Cardiac muscle cell (in vitro differentiated cells and primary cell): Measurements from ENCODE around the gene TMUB1. TPM values are rescaled to one million over a fixed set of nuclear protein-coding genes. Genes with fewer than 3 reads are reported as not detected.

Source experiments
- DNase-seq, 2 donors: peaks; one replicate each; pipeline versions ENCODE4 v3.0.0 to v3.0.0-alpha.2; 2010 to 2017; ENCODE audit warnings: low read depth in 1 of 2, low spot score in 1 of 2
- H3K27ac ChIP-seq: fragments of 200-600 bp; sonication (generic); 2 replicates; pipeline ENCODE4 v1.5.1; 2016
- H3K27me3 ChIP-seq: fragments of 200-600 bp; sonication (generic); 2 replicates; pipeline ENCODE4 v1.6.0; 2016; ENCODE audit warnings: control low read depth
- H3K36me3 ChIP-seq: fragments of 200-600 bp; sonication (generic); 2 replicates; pipeline ENCODE4 v1.5.1; 2016; ENCODE audit warnings: control low read depth
- H3K4me1 ChIP-seq: fragments of 200-600 bp; sonication (generic); 2 replicates; pipeline ENCODE4 v1.8.1; 2017; ENCODE audit warnings: low read depth, mild to moderate bottlenecking, mixed run types
- H3K4me3 ChIP-seq: fragments of 200-600 bp; sonication (generic); 2 replicates; pipeline ENCODE4 v1.5.1; 2016; ENCODE audit warnings: mild to moderate bottlenecking
- H3K9me3 ChIP-seq: fragments of 200-600 bp; sonication (generic); 2 replicates; pipeline ENCODE4 v1.5.1; 2017; ENCODE audit warnings: low read depth, mild to moderate bottlenecking, control low read depth
- polyA plus RNA-seq: library from polyadenylated mRNA; unstranded; fragments of >200 nt; fragmentation: Nextera tagmentation; extraction: Ambion mirVana; gene quantifications from 2 replicates; pipeline ENCODE4 v1.2.1, GENCODE V29; 2016
- total RNA-seq: library from RNA; depleted of rRNA; stranded (reverse); fragments of >200 nt; gene quantifications from 2 replicates; pipeline ENCODE4 v1.2.3, GENCODE V29; 2016
- TF ChIP-seq, protein P1 (sequence below): IDR thresholded peaks from 2 replicates; pipeline ENCODE4 v1.5.1; 2012; ENCODE audit warnings: low read depth, mild to moderate bottlenecking, low read length

The TMUB1 gene
- total and polyA plus RNA-seq, 2 experiments from 2014 or later, result 74.9 to 83.4 TPM

DNA sequence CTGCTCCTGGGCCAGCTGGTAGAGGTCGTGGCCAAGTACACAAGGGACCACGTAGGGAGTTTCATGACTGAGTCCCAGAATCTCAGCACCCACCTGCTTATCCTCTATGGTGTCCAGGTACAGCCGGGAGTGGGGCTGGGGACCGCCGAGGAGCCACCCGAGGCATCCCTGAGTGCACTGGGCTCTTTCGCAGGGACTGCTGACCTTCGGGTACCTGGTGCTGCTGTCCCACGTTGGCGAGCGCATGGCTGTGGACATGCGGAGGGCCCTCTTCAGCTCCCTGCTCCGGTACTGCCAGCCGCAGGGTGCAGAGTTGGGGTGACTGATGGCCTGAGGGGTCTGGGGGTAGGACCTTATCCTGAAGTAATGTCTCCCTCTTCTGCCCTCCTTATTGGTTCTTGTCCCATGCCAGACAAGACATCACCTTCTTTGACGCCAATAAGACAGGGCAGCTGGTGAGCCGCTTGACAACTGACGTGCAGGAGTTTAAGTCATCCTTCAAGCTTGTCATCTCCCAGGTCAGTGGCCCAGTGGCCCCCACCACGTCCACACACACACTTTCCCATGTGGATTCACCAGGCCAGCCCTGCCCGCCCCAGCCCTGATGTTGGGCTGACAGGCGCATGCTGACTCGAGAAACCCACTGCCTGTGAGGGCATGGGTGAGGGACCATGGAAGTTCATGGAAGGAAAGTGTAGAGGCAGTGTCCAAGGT, 48.8 kb downstream of the TMUB1 start:
- no peak overlapping the region for H3K27ac ChIP-seq
- no peak for DNase-seq
- H3K4me3 ChIP-seq, result no peak overlapping the region
- TF ChIP-seq, protein P1, sequence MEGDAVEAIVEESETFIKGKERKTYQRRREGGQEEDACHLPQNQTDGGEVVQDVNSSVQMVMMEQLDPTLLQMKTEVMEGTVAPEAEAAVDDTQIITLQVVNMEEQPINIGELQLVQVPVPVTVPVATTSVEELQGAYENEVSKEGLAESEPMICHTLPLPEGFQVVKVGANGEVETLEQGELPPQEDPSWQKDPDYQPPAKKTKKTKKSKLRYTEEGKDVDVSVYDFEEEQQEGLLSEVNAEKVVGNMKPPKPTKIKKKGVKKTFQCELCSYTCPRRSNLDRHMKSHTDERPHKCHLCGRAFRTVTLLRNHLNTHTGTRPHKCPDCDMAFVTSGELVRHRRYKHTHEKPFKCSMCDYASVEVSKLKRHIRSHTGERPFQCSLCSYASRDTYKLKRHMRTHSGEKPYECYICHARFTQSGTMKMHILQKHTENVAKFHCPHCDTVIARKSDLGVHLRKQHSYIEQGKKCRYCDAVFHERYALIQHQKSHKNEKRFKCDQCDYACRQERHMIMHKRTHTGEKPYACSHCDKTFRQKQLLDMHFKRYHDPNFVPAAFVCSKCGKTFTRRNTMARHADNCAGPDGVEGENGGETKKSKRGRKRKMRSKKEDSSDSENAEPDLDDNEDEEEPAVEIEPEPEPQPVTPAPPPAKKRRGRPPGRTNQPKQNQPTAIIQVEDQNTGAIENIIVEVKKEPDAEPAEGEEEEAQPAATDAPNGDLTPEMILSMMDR, result no peak
- no peaks in the 10 kb centered on the region for H3K9me3 ChIP-seq
- peaks cover 9% of the 10 kb centered on the region for H3K4me1 ChIP-seq
- peaks cover 3% of the 10 kb centered on the region for H3K36me3 ChIP-seq
- no peaks in the 10 kb centered on the region for H3K27me3 ChIP-seq

DNA sequence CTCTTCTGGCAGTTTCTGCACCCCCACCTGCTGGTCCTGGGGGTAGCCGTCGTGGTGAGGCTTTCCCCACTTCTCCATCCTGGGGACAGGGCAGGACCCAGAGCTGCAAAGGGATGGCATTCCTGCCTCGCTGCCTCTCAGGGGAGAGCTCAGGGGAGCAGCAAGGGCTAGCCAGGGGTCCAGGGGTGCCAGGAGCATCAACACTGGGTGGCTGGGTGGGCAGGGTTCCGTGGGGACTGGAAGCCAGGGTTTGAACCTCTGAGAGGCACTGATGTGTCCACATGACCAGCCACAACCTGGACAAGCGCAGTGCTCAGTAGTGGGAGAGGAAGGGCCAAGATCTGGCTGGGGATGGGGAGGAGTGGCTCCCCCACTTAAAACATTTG, 49.4 kb downstream of the TMUB1 start:
- TF ChIP-seq, protein P1, result no peak
- no peak overlapping the region for H3K27ac ChIP-seq
- no peak overlapping the region for H3K4me3 ChIP-seq
- no peak for DNase-seq
- H3K9me3 ChIP-seq, result no peaks in the 10 kb centered on the region
- H3K36me3 ChIP-seq, result peaks cover 3% of the 10 kb centered on the region
- peaks cover 7% of the 10 kb centered on the region for H3K4me1 ChIP-seq
- no peaks in the 10 kb centered on the region for H3K27me3 ChIP-seq

DNA sequence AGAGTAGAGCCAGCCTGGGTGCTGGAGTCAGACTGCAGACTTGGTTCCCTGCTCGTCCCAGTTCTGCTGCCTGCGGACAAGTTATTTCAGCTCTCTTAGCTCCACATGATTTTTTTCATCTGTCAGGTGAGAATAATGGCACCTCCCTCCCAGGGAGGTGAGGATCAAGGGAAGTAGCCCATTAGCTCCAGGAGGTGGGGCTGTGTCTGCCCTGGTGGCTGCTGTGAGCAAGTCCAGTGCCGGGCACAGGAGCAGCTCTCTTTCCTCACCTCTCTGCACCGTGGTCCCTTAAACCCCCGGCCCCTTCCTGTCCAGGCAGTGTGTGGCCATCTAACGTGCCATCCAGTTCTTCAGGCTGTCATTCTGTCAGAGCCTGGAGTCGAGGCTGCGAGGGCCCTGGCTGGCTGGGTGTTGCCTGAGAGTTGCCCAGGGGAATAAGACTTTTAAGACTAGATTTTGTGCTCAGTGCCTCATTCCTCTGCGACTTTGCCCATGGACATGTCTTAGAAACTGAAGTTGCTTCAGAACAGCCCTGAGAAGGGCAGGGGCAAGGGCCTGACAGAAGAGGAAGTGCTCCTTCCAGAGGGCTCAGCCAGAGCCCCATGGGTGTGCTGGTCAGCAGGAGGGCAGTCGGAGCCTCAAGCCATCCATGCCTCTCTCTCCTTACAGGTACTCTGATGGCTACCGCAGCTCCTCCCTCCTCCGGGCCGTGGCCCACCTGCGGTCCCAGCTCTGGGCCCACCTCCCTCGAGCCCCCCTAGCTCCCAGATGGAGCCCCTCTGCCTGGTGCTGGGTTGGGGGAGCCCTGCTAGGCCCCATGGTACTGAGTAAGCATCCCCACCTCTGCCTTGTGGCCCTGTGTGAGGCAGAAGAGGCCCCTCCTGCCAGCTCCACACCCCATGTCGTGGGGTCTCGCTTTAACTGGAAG, 50.1 kb downstream of the TMUB1 start:
- peaks cover 3% of the 10 kb centered on the region for H3K36me3 ChIP-seq
- DNase-seq, result no peak
- TF ChIP-seq, protein P1, result no peak
- H3K9me3 ChIP-seq, result no peaks in the 10 kb centered on the region
- no peaks in the 10 kb centered on the region for H3K27me3 ChIP-seq
- no peak overlapping the region for H3K27ac ChIP-seq
- no peak overlapping the region for H3K4me3 ChIP-seq
- H3K4me1 ChIP-seq, result peaks cover 4% of the 10 kb centered on the region

Other genes starting within 250 kb of the TMUB1 start
- gene AOC1, start 231.0 kb downstream of the TMUB1 start, total RNA-seq, result 0.06 TPM in 1 of 2 replicates, not detected in the other
- not detected in 2 replicates for gene AOC1, start 231.0 kb downstream of the TMUB1 start, polyA plus RNA-seq
- gene KCNH2, start 105.2 kb downstream of the TMUB1 start, total RNA-seq, result 91.5 and 110 TPM in 2 replicates
- 48.0 and 64.2 TPM in 2 replicates for gene KCNH2, start 105.2 kb downstream of the TMUB1 start, polyA plus RNA-seq
- gene NOS3, start 92.5 kb downstream of the TMUB1 start, total RNA-seq, result 19.7 and 20.3 TPM in 2 replicates
- 13.1 and 16.3 TPM in 2 replicates for gene NOS3, start 92.5 kb downstream of the TMUB1 start, polyA plus RNA-seq
- 7.1 and 8.4 TPM in 2 replicates for gene ATG9B, start 59.0 kb downstream of the TMUB1 start, total RNA-seq
- gene ATG9B, start 59.0 kb downstream of the TMUB1 start, polyA plus RNA-seq, result 13.0 and 22.7 TPM in 2 replicates
- gene ABCB8, start 55.0 kb downstream of the TMUB1 start, total RNA-seq, result 27.2 and 29.2 TPM in 2 replicates
- gene ABCB8, start 55.0 kb downstream of the TMUB1 start, polyA plus RNA-seq, result 18.4 and 20.4 TPM in 2 replicates
- 9.0 and 9.8 TPM in 2 replicates for gene ASIC3, start 35.0 kb downstream of the TMUB1 start, total RNA-seq
- gene ASIC3, start 35.0 kb downstream of the TMUB1 start, polyA plus RNA-seq, result 5.2 and 6.8 TPM in 2 replicates
- gene CDK5, start 25.6 kb downstream of the TMUB1 start, total RNA-seq, result 17.8 and 35.6 TPM in 2 replicates
- 24.4 and 56.8 TPM in 2 replicates for gene CDK5, start 25.6 kb downstream of the TMUB1 start, polyA plus RNA-seq
- 269 and 288 TPM in 2 replicates for gene SLC4A2, start 23.9 kb downstream of the TMUB1 start, total RNA-seq
- gene SLC4A2, start 23.9 kb downstream of the TMUB1 start, polyA plus RNA-seq, result 118 and 144 TPM in 2 replicates
- gene FASTK, start 2.7 kb downstream of the TMUB1 start, total RNA-seq, result 165 and 175 TPM in 2 replicates
- 145 and 227 TPM in 2 replicates for gene FASTK, start 2.7 kb downstream of the TMUB1 start, polyA plus RNA-seq
- 66.4 and 115 TPM in 2 replicates for gene AGAP3, start 3.0 kb upstream of the TMUB1 start, total RNA-seq
- gene AGAP3, start 3.0 kb upstream of the TMUB1 start, polyA plus RNA-seq, result 106 and 124 TPM in 2 replicates
- gene GBX1, start 84.2 kb upstream of the TMUB1 start, total RNA-seq, result 0.36 and 1.6 TPM in 2 replicates
- 1.1 and 1.3 TPM in 2 replicates for gene GBX1, start 84.2 kb upstream of the TMUB1 start, polyA plus RNA-seq
- 1.0 and 1.4 TPM in 2 replicates for gene ASB10, start 103.8 kb upstream of the TMUB1 start, total RNA-seq
- gene ASB10, start 103.8 kb upstream of the TMUB1 start, polyA plus RNA-seq, result 0.57 TPM in 1 of 2 replicates, not detected in the other
- not detected in 2 replicates for gene H2BK1, start 127.0 kb upstream of the TMUB1 start, total RNA-seq
- gene H2BK1, start 127.0 kb upstream of the TMUB1 start, polyA plus RNA-seq, result not detected in 2 replicates
- 34.3 and 38.1 TPM in 2 replicates for gene ABCF2, start 143.7 kb upstream of the TMUB1 start, total RNA-seq
- 32.7 and 32.9 TPM in 2 replicates for gene ABCF2, start 143.7 kb upstream of the TMUB1 start, polyA plus RNA-seq
- gene CHPF2, start 149.0 kb upstream of the TMUB1 start, total RNA-seq, result 37.0 and 45.5 TPM in 2 replicates
- 26.9 and 31.7 TPM in 2 replicates for gene CHPF2, start 149.0 kb upstream of the TMUB1 start, polyA plus RNA-seq
- 180 and 191 TPM in 2 replicates for gene SMARCD3, start 165.2 kb upstream of the TMUB1 start, total RNA-seq
- gene SMARCD3, start 165.2 kb upstream of the TMUB1 start, polyA plus RNA-seq, result 237 and 238 TPM in 2 replicates